ENCODE data around the gene IL1F10.

IL1F10 gene, protein sequence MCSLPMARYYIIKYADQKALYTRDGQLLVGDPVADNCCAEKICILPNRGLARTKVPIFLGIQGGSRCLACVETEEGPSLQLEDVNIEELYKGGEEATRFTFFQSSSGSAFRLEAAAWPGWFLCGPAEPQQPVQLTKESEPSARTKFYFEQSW

DNA sequence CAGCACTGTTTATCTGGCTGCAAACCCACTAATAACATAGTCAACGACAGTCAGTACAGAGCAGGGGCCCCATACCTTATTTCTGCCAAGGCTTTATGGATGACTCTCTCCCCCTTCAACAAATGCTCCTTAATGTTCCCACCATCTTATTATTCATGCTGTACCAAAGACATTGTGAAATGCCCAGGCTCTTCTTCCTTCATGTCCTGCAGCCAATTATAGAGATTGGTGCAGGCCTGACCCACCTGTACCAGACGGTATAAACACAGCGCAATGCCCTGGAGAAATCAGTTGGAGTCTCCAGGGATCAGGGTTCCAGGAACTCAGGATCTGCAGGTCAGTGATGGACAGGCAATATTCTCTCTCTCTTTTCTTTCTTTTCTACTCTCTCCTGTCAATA, at the start of gene IL1F10:
Gene IL1F10 (plus strand): TSS at position 290 of the 400 bp plus-strand sequence. CDS start 4,769 bp downstream, outside the sequence.
- no peak for DNase-seq

DNA sequence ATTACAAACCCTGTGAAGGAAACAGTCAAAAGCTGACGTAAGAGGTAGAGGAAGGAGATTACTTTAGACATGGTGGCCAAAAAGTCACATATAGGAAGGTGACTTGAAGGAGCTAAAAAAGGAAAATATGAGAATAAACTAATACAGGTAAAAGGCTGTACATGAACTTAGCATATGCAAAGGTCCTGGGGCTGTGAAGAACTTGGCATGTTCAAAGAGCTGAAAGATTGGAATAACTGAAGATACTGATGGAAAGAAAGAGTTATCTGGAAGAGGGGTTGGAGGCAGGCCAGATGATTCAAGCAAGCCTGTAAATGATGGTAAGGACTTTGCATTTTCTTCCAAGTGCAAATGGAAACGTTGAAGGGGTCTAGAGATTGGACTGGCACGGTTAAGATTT, 49.3 kb upstream of the IL1F10 start:
- DNase-seq: no peak

DNA sequence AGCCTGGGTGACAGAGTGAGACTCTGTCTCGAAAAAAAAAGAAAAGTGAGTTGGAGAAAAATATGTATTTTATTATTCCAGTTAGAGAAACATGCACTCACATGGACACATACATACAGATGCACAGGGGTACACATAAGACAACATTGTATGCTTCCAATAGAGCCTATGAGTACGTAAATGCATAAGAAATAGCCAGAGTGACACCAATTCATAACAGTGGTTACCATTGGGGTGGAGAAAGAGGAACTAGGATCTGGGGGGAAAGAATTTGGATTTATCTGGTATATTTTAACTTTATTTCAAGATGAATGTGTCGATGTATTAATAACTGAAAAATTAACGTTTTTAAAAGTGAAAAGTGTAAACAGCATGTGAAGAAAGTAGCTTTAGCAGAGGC, 46.5 kb upstream of the IL1F10 start:
- no peak for DNase-seq

DNA sequence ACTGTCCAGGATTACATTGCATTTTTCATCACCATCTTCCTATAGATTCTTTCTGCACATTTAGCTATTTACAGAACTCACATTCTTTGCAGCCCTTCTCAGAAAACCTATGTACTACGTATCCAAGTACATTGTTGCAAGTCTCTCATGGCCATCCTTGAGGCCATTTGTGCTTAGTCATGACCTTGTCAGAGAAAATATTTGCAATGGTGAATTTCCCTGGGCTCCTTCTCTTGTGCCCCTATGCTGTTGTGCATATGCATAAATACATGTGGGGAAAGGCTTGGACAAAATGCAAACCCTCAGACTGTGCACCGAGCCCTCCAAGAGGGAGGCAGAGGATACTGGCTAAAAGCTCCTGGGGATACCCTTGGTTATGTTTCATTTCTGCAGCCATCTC, 43.0 kb upstream of the IL1F10 start:
- no peak for DNase-seq

DNA sequence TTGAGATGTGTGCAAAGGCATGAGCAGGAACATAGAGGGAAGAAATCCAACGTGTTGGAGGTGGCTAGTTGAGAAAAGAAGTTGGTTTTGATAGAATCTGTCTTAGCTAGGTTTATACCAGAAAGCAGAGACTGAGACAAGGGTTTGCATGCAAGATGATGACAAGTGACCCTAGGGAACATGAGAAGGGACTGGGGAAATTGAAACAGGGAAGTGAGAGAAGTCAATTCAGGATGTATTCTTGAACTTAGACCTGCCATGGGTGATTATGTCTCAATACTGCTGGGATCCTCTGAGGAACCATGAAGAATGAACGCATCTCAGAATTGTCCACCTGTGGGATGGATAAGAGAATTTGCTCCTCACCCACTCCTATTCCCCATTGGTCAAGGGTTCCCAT, 42.0 kb upstream of the IL1F10 start:
- DNase-seq: no peak

DNA sequence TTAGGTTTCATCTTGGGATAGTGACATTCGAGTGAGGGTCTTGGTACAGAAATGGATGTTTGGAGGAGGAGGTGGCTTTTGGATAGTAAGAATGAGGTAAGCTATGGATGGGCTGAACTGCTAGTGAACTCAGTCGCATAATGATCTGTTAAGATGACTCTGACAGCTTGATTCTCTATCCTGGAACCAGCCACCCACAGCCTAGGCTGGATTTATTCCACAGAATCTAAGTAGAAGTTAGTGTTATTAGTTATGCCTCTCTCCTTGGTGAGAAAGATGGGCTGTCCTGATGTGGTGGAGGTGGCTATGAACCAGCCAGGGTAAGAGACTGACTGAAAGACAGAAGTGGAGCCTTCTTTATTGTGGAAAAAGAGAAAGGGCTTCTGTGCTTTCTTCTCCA, 40.1 kb upstream of the IL1F10 start:
- DNase-seq: no peak

DNA sequence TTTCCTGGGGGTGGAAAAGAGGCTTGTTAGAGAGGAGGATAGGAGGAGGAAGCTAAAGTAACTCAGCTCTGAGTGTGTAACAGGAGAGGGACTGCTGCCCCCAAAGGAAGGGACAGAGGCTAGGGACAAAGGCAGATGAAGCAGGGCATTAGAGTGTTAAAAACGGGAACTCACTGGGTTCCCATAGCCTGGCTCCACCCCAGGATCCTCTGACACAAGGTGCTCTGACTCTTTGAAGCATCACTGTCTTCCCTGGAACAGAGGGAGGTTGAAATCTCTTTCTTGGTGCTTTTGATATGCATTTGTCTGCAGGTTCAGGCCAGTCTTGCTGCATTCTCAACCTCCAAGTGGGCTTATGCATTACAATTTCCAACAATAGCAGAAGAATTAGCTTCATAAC, 39.7 kb upstream of the IL1F10 start:
- DNase-seq: no peak

DNA sequence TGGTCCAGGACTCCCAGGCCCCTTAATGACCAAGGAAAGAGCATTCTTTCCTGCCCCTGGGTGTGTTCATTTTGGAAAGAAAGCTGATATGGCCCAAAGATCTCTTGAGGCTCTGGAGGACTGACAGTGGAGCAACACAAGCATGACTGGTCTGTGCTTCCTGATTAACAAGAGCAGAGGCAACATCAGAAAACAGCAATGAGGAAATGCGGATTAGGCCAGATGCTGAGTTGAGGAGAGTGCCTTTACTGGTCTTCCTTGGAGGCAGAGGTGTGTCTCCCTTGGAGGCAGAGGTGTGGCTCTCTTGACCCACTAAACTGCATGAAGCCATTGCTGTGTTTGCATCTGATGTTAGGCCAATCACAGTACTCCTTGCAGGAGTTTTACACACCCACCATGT, 35.0 kb upstream of the IL1F10 start:
- DNase-seq: no peak

DNA sequence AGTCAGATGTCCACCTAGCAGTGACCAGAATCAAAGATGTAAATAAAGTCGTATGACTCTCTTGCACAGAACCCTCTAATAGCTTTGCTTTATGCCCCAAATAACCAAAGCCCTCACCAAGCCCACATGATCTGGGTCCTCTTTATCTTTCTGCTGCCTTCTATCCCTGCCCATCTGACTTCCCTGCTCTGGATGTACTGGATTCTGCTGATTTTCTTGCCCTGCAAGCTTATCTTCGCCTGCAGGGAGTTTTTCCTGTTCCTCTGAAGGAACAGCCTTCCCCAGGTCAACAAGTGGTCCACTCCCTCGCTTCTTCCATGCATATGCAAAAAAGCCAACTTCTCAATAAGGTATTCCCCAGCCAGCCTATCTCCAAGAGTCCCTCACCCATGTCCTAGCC, 33.8 kb upstream of the IL1F10 start:
- no peak for DNase-seq

DNA sequence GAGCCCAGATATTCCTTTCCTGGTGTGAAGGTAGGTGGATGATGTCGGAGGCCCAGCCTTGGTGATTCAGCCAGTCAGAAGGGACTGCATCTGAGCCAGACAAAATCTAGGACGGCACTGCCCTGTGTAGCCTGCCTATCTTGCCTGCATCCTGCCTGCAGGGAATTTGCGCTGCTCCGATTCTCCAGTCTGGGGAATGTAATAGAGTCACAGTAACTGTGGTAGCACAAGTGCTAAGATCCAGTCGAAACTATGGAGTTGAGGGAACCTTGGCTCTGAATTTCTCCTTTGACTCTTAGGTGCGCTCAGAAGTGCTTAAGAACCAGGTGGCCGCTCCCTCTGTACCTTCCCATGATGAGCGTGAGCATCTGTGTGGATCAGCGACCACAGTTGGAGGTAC, 31.0 kb upstream of the IL1F10 start:
- DNase-seq: no peak

DNA sequence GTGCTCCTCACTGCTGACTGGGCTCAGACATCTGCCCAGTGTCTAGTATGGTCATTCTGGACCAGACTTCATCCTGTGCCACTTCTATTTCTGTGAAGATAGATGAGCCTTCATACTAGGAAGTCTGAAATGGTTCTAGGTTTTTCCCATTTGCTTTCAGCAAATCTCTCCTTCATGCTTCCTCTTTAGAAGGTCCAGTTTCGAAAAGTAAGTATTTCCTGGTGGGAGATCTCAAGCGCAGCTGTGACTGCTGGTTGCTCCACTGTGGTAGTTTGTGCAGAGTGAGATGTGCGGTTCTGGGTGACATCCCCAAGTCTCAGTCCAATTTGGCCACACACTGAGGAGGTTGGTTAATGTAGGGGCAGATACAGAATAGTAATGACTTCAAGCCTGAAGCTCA, 29.5 kb upstream of the IL1F10 start:
- no peak for DNase-seq

DNA sequence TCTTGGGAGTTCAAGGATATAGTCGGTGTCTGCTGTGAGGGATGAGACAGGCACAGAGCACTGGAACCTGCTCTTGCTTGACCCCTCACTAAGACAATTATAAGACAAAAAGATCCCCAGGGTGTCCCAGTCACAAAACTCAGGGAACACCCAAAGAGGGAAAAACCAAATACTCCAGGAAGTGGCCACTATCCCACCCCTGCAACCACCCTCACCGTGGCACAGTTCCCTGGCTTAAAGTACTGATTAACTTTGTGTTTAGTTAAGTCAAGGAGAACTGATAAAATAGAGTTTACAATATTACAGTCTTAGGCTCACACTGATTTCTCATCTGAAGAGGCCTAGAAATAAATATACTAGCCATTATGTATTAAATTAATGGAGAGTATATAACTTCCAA, 28.6 kb upstream of the IL1F10 start:
- no peak for DNase-seq

DNA sequence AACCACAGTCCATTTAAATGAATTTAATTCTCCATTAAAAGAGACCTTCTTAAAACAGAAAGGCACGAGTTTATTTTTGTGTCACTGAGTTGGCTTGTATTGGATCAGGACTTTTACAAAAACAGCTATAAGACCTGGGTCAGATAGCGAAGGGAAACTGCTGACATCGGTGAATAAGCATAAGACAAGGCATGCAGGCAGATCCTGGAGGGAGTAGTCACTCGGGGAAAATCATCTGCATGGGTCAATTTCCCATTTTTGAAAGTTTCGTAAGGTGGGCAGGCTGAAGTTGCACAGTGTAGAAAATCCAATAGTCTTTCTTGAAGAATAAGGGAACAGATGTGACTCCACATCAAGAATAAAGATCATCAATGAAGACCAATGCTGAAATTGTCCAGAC, 28.1 kb upstream of the IL1F10 start:
- no peak for DNase-seq

DNA sequence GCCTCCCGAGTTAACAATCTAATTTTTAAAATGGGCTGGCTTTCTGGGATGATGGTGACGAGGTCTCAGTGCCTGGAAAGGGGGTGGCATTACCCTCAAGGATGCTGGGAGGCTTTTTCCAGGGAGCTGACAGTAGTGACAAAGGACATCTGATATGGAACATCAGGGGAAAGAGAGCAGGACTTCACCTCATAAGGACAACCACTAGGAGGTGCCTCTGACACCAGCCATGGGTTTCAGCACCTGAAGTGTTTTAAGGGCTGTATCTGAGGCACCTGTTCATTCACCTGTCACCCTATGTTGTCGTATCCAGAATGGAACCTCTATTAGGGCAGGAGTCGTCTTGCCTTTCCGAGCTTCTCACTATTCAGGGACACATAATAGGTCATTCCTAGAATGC, 25.9 kb upstream of the IL1F10 start:
- no peak for DNase-seq

DNA sequence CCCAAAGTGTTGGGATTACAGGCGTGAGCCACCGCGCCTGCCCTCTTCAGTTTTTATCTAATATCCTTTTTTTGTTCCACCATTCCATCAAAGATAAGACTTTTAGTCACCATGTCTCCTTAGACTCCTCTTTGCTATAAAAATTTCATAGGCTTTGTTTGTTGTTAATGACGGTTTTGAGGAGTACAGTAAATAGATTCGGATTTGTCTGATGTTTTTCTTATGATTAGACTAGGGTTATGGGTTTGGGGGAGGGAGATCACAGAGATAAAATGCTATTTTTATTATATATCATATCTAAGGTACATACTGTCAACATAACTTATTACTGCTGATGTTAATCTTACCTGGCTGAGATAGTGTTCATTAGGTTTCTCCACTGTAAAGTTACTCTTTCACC, 21.3 kb upstream of the IL1F10 start:
- DNase-seq: no peak

DNA sequence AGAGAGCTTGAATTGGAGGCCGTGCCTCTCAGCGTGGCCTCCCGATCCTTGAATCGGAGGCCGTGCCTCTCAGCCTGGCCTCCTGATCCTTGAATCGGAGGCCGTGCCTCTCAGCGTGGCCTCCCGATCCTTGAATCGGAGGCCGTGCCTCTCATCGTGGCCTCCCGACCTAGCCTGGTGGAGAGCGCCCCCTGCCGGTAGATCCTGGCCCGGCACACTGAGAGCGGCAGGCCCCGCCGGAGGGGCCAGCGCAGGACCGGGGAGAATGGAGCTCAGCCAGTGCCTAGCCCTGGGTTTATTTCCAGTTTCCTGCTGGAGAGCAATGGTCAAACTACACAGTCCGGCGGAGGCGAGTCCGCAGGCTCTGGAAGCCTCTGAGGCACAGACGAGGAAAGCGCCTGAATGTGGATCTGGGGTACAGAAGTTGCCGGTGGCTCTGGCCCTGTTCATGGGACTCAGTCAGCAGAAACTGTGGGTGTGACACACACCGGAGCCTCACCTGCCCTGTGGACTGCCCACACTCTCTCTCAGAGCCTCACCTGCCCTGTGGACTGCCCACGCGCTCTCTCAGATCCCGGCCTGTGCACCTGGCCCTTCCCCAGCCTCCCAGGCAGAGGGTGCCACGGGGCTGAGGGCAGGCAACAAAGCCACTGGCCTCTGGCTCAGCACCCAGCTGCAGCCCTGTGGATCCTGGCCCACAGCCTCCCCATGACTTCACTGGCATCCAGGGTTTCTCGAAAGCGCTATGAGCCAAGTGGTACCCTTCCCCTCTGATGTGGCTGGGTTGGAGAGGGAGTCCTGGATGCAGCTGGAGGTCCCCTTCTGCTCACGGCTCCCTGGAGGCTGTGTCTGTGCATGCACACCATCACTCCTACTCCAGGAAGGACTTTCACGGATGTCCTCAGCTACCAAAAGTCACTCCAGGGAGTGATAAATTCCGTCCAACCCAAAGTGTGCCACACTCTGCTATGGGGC, 16.6 kb upstream of the IL1F10 start:
- no peak for DNase-seq

DNA sequence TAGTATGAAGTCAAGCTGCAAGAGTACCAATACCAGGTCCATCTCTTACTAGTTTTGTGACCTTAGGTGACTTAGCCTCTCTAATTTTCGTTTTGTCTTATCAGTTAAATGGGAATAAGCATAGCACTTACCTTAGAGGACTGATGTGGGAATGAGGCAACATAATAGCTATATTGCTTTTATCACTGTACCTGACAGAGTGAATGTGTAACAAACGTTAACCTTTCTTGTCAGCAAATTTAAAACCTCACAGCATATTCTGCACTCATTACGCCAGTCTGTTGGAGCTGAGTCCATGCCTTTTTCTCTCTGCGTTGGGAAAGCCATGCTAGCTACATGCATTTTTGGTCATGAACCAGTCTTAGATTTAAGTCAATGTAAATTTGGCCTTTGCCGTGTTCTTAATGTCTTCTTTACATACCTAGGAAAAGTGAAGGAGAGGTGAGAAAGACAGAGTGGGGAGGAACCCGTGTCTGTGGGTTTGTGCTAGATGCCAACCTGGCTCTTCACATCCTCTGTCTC, 15.3 kb upstream of the IL1F10 start, which contains the start of gene IL36B:
Gene IL36B (minus strand): TSS at position 472 of the 522 bp plus-strand sequence.
- no peak for DNase-seq

DNA sequence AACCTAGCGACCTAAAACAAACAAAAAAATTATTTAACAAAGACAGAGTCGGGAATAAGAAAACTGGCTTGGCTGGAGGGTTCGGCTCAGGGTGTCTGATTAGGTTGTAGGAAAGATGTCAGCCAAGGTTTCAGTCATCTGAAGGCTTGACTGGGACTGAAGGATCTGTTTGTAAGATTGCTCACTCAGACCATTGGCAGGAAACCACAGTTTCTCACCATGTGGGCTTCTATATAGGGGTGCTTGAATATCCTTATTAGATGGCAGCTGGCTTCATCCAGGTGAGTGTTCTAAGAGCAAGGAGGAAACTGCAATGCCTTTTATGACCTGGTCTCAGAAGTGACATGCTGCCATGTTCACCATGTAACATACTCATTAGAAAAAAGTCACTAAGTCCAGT, 14.1 kb upstream of the IL1F10 start:
- no peak for DNase-seq

DNA sequence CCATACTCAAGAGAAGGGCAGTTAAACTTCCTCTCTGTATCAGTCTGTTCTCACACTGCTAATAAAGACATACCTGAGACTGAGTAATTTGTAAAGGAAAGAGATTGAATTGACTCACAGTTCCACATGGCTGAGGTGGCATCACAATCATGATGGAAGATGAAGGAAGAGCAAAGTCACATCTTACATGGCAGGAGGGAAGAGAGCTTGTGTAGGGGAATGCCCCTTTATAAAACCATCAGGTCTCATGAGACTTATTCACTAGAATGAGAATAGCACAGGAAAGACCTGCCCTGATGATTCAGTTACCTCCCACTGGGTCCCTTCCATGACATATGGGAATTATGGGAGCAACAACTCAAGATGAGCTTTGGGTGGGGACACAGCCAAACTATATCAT, 13.7 kb upstream of the IL1F10 start:
- DNase-seq: no peak

DNA sequence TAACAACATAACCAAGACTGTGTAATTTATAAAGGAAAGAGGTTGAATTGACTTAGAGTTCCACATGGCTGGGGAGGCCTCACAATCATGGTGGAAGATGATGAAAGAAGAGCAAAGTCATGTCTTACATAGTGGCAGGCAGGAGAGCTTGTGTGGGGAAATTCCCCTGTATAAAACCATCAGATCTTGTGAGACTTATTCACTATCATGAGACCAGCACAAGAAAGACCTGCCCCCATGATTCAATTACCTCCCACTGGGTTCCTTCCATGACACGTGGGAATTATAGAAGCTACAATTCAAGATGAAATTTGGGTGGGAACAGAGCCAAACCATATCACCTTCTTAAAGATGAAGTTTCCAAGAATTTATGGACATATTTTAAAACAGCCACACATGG, 11.2 kb upstream of the IL1F10 start:
- no peak for DNase-seq

DNA sequence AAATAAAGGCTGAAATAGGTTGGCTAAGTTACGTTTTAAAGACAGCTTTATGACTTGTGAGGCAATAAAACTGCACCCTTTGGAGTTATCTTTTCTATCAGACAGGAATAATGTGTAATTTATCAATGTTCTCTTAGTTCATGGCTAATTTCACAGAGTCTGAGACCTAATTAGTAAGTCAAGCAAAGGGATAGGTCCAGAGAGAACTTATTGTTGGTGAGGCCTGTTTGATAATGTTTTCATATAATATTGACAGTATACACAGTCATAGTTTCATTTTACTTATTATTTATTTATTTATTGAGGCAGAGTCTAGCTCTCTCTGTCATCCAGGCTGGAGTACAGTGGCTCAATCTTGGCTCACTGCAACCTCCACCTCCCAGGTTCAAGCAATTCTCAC, 10.7 kb upstream of the IL1F10 start:
- DNase-seq: no peak

DNA sequence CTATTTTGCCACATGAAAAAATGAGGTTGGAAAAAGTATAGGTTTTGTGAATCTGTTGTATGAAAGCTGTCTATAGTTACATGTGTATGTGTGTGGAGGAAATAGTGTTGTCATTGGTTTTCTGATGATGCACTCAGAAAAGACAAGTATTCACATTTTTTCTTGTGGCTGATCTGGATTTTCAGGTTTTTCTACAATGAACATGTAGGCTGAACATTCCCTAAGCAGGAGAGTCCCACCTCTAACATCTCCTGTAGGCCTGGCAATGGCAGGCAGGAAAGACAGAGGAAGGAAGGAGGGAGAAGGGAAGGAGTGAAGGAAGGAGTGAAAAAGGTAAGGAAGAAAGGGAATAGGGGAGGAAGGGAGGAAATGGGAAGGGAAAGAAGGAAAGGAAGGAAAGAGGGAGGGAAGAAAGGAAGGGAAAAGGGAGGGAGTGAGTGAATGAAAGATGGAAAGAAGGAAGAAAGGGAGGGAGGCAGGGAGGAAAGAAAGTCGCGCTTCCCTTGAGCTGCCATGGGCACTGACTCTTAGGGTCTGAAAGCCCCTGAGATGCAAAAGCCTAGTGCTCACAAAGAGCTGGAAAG, 9.3 kb upstream of the IL1F10 start:
- DNase-seq: no peak

DNA sequence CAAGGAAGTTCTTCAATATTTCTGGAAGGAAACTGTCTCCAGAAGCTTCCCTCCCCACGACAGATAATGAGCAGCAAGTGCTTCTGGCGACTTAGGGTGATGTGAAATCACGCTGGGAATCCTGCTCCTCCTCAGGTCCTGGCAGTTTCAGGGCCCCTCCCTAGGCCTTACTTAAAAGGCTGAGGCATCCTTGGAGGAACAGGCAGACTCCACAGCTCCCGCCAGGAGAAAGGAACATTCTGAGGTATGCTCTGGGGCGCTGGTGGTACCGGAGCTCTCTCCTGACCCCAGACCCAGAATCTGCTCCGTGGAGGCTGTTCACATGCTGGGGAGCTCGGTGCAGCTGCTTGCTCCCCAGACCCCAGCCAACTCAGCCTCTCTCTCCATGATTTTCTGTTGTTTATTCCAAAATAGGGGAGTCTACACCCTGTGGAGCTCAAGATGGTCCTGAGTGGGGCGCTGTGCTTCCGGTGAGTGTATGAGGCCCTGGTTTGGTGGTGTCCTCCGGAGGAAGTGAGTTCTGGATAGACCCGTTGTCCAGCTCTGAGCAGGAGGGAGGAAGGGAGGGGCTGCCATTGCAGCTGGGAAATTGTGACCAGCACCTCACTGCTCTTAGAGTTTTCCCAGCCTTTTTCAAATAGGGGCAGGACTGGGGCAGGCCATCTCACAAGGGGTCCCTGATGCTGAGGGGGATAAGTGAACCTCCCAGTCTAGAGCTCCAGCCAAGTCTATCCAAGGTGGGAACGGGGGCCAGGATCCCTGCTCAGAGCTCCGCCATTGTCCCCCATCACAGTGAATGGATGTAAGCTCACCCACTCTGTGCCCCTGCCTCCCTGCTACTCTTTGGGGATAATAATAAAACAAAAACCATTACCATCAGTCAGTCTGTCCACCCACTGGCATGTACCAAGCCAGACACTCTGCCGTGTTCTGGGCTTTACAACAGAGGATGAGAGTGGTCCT, 8.5 kb upstream of the IL1F10 start, which contains the start of gene IL36RN:
Gene IL36RN (plus strand): TSS at position 201 of the 963 bp plus-strand sequence. CDS start 241 bp downstream, at position 442.
- DNase-seq: no peak
